Erythroblast (primary cell): ENCODE results near the gene SMC4.

Source experiments
- GATA1 ChIP-seq: IDR thresholded peaks from 2 replicates; pipeline ENCODE4 v1.6.1; 2011; ENCODE audit warnings: low read depth, mild to moderate bottlenecking, control low read depth, low read length, moderate library complexity
- POLR2A ChIP-seq: IDR thresholded peaks from 2 replicates; pipeline ENCODE4 v1.6.1; 2011; ENCODE audit warnings: mild to moderate bottlenecking, low read length

- no peak for TF ChIP-seq POLR2A
- no peak for TF ChIP-seq GATA1
Observed at GRCh38 chr3:160374472-160374871, 25.0 kb upstream of the SMC4 start.
